Kasumi-1 (cell line): ENCODE measurements around the gene AQP3.
A peak's percentile ranks its signal among the peaks of the same experiment; 100 is the strongest.
"Not testable (repeated sequence)": the region's sequence is repeated elsewhere in the genome, so short reads cannot be mapped to it uniquely, and the experiment has no call there.

Experiments
- DNase-seq, 2 experiments: peaks; one replicate each; lab custom pipeline; 2025; lab: John Stamatoyannopoulos, UW

AQP3 gene

DNA sequence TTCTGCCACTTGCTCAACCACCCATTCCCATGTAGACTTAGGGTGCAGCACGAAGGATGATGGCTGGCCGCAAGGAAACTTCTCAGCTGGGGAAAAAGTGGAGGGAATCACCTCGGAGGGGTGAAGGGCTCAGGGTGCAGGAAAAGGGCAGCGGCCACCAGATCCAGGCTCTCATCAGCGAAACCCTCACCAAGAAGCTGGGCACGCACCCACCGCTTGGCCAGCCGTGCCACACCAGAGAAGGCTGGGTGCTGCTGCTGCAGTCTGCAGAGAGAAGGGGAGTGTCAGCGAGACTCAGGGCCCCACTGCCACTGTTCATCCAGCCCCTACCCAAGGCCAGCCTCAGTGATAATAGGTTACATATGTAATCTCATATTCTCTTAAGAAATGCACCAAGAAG is 17.7 kb upstream of the AQP3 start:
- no peak for DNase-seq

DNA sequence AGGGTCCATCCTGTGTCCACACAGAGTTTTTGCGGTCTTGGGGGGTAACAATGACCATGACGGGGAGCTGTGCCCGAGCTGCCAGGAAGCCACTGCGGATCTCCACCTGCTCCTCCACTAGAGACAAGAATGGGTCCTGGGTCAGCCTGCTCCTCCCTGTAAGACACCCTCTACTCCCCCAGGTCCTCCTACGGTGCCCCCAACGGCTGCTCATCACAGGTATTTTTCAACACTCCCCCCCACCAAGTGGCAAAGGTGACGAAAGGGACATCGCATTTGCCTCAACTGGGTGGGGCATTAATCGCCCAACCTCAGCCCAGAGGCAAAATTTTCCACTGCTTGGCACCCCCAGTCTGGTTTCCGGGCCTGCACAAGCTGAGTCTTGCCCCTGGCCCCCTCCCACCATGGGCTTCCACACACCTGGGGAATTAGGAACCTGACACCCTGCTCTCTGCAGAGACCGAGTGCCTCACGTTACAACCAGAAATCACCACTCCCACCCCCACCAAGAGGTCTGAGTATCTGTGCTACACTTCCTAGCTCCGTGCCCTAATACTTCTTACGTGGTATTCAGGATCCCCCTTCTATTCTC is 16.7 kb upstream of the AQP3 start:
- DNase-seq, result no peak

DNA sequence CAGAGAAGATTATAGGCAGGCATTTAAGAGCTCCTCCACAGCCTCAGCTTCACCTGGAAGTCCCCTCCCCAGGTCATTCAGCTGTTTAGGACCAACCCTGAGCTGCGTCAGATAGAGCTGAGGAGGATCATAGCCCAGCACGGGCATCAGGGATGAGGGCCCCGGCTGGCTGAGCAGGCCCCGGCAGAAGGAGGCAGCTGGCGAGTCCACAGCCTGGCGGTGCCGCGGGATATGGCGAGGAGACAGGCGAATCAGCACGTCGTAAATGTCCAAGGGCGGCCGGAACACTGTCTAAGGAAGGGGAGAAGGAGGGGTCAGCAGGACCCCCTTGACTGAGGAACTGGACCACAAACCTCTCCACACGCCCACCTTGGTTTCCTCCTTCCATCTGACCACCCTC is 15.8 kb upstream of the AQP3 start:
- no peak for DNase-seq

DNA sequence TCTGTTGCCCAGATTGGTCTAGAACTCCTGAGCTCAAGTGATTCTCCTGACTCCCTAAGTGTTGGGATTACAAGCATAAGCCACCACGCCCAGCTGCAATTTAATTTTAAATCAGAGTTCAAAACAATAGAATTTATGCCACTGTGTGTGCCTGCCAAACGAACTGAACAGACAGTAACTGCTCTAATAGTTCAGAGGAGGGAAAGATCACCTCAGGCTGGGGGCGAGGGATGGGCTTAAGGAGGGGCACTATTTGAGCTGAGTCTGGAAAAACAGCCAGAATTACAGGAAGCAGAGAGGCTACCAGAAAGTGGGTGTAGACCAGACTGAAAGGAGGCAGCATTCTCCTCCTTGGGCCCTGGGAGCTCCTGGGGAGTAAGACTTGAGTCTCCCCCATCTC is 14.1 kb upstream of the AQP3 start:
- no peak for DNase-seq

DNA sequence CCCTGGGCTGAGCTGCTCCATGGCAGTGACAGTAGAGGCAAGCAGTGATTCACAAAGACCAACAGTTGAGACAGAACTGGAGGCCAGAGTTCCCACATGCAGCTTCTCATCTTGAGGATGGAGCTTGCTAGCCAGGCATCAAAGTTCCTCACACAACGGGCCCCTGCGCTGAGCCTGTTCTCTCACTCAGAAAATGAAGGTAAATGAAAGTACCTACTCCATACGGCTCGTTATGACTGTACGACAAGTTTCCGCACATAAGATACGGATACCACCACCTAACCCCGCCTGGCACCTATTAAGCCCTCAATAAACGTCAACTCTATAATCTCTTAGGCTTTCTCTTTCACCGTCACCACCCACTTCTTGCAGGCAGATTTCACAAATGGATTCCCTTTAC is 13.5 kb upstream of the AQP3 start:
- DNase-seq, result no peak

DNA sequence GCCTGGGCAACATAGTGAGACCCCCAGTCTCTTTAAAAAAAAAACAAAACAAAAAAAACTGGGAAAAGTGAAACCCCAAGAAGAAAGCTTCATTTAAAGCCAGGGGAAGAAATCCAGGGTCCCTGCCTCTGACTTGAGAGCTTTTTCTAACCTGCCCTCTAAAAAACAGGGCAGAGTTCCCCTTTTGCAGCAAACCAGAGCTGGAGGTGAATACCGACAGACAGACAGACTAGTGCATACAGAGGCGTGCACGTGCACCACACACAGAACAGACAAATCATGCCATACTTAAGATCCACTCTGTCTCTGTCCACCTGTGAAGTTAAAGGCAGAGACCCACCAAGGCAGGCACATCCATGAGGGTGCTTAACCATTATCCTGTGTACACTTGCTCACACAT is 11.7 kb upstream of the AQP3 start:
- no peak for DNase-seq

DNA sequence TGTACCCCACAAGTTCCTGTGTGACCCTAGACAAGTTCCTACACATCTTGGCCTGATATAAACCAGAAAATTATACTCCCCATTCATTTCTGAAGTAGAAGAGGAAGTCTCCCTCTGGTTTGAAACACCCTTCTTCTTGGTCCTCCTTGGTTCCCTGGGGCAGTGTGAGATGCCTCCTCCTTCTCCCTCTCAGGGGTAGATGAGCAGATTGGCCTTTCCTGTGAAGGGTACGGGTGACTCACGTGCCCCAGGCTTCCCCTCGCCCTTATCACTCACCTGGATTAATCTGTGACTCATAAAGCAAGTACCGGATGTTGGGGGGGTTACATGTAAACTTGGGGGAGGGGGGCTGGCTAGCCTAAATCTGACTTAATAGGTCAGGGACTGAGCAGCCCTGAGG is 11.1 kb upstream of the AQP3 start:
- no peak for DNase-seq

DNA sequence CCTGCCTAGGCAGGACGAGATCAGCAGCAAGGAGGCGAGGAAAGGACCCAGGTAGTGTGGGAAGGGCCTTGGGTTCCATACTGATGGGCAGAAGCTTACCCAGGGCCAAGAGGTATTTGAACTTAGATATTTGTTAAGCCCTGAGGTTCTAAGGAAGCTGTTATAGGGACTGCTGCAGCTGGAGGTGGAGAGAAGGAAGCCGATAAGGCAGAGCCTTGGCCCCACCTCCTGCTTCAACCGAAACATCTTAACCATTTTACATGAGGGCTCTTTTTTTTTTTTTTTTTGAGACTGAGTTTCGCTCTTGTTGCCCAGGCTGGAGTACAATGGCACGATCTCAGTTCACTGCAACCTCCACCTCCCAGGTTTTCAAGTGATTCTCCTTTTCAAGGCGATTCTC is 8.6 kb upstream of the AQP3 start:
- DNase-seq, result no peak

DNA sequence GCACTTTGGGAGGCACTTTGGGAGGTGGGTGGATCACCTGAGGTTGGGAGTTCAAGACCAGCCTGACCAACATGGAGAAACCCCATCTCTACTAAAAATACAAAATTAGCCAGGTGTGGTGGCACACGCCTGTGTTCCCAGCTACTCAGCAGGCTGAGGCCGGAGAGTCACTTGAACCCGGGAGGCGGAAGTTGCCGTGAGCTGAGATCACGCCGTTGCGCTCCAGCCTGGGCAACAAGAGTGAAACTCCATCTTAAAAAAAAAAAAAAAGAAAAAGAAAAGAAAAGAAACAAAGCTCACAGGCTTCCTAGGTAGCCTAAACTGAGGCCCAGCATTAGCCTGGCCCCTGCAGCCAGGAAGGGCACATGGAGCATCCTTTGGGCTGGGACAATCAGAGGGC is 8.1 kb upstream of the AQP3 start:
- not testable (repeated sequence) for DNase-seq

DNA sequence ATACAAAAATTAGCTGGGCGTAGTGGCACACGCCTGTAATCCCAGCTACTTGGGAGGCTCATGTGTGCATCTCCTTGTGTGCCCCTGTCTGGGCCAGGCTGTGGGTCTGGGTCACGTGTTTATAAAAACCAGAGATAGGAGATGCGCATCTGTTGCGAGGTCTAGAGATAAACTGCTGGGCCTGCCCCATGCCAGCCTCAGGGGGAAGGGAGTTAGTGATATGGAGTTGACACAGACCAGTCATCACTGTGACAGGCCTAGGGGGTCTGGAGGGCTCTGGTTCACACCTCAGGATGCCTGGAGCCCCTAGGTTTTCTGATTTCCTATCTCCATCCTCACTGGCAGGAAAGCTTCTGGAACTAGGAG is 7.3 kb upstream of the AQP3 start:
- DNase-seq, result not testable (repeated sequence)

DNA sequence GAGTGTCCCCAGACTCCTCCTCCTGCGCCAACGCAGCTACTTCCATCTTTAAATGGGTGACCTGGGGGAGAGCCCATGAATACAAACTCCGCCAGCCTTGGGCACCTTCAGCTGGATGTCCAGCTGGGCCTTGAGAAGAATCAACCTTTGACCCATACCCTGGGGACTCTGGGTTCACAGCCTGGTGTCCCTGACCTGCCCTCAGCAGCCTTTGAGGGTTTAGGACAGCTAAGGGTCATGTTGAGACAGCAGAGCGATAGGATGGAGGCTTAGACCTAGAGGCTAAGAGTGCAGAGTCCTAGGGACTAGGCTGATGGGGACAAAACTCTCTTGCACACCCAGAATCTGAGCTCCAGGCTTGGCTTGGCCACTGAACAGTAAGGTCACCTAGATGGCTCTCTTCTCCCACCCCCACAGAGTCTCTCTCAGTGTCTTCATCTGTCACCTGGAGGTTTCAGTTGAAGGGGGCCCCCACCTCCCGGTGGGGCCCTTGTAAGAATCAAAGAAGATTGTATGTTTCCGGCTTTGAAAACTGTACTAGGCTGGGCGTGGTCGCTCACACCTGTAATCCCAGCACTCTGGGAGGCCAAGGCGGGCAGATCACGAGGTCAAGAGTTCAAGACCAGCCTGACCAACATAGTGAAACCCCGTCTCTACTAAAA is 6.7 kb upstream of the AQP3 start:
- DNase-seq, result no peak

DNA sequence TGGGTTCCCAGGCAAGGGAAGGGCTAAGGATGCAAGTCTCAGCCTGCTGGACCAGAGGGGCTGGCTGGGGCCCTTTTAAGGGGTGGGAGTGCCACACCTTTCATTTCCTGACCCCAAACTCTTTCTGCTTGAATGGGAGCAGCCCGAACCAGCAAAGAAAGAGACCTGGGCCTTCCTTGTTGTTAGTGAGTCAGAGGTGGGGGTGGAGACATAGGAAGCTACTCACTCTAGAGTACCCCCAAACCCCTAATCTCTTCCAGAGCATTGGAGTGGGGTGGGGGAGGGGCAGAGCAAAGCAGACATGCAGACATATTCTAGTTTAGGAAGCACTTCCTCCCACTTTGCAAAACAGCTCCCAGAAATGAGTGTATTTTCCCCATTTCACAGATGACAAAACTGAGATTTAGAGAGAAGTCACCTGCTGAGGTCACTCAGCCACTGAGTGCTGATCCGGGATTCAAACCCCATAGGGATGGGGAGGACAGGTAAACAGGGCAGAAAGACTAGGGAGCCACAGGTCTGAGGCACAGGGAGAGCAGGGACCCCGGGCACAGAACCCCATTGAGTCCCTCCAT is 6.0 kb upstream of the AQP3 start:
- no peak for DNase-seq

DNA sequence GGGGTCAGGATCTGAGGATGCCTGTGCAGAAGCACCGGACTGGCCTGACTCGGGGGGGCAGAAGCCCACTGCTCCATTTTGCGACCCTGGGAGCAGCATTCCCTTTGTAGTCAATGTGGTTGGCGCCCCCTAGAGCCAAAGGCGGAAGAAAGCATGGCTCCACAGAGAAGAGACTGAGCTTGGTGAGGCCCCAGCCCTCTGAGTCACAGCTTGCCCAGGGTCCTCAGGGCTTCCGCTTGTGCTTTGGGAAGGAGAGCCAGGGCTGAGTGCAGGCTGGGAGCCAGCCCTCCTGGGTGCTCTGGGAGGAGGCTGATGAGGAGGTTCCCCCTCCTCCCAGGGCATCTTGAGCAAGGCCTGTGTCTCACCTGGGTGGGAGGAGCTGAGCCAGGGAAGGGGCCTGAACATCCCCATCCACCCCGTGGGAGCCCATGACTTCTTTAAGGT is 5.5 kb upstream of the AQP3 start:
- DNase-seq, result peak; percentile 85 to 88

DNA sequence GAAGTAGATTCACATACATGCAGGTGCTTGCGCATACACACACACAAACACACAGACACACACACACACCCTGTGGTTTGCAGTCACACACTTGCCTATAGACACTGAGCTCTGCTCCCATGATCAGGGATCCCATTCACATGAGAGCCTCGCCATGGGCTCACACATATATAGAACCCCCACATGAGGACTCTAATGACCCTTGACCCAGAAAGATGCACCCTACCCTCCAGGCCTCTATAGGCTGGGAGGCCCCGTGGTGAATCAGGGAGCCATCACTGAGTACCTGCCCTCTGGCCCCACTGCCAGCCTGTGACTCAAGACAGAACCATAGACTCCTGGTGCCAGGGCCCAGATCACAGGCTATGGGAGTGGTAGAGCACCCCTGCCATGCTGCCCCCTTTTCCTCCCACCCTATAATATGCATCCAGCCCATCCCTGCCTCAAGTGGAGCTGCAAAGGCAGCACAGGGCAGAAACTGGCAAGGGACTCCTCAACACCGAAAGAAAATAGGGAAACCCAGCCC is 3.3 kb upstream of the AQP3 start:
- DNase-seq, result no peak

DNA sequence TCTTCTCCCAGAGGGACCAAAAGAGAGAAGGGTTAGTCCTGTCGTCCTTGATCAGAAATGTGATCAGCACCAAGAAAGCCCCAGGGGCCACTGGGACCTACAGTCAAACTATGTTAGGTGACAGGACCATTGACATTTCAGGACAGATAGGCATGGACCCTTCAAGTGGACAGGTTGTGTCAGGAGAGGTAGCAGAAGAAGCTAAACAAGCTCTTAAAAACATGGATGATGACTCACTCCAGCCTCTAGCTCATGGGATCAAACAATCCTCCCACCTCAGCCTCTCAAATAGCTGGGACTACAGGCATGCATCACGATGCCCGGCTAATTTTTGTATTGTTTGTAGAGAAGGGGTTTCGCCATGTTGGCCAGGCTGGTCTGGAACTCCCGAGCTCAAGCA is 2.3 kb upstream of the AQP3 start:
- DNase-seq, result no peak

DNA sequence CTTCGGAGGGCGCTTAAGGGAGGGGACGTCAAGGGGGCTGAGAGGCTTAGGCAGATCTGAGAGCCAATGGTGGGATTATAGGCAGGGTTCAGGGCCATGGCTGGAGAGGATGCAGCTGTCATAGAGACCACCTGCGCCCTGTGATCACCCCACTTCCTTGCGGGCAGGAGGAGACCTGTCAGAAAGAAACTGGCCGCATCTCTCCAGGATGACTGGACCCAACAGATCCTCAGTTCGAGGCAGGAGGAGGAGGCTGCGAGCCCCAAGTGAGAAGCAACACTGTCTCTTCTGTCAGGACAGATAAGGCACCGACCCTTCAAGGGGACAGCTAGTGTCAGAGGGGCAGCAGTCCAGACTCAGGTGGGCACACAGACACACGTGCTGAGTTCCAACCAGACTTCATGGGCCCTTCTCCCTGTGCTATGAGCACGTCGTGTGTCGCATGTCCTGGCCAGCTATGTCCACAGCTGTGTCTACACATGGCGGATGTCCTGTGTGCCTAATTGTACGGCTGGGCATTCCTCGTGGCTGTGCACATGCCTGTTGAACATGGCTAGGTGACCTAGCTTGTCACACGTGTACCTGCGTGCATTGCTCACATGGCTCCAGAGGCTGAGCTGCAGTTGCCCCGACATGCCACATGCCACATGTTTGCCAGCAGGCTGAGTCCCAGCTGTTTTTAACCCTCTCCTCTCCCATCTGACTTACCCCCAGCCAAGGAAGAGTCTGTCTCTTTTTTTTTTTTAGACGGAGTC is 583 bp upstream of the AQP3 start:
- peak in 1 of 2 experiments; percentile 34 for DNase-seq

DNA sequence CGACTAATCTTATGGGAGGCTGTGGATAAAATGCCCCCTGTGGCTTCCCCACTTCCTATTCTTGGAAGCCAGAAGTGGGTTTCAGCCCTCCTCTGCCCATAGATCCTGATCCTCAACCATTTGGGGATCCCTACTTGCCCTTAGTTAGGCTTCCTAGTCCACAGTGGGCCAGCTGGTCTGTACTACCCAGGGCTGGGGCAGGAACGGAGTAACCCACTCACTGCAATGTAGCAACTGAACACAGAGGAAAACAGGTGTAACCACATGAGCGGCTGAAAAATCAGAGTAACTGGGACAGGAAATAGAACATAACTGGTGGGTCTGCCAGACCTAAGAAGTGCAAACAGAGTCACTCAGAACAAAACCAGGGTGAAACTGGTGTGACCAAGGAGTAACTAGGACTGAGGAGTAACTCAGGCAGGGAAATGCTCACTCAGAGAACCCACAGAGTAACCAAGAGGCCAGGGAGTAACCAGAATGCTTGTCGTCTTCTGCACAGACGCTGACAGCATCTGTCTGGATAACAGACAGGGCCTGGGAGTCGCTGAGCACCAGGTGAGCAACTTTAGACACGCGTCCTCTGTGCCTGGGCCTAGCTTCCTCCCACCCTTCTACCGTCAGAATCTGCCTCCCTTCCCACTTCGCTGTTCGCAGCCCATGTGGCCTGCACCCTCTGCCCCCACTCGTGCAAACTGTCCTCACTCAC is 1.0 kb downstream of the AQP3 start:
- peak in 1 of 2 experiments; percentile 37 for DNase-seq

DNA sequence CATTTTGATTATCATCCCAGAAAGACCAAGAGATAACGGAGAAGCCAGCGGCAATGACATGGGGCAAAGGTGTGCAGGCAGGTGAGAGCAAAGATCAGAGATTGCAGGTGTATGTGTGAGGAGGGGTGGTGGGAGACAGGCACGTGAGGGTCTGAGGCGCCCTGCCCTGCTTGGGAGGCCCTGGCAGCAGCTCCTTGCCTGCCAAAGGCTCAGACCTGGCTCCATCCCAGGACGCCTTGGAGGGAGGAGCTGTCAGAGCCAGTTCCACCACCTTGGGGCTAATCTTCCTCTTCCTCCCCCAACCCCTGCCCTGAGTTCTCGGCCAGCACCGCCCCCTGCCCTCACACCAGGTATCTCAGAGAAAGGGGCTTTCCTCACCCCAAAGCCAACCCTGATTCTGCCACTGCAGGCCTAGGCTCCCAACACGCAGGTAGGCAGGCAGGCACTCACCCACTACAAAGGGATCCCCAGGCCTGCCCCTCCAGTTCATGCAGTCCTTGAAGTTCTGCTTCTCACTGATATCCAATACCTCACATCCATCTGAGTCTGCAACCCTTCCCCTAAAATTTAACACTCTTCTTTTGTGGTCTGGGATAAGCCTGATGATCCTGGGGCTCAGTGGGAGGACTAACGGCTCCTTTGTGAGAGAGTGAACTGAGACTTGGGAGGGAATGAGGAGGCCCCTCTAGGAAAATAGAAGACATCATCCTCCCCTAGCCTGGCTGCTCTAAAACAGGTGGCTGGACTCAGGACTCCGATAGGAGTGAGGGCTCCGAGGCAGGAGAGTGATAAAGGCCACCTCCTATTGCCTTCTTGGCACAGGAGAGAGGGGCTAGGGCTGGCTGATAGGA is 1.8 kb downstream of the AQP3 start:
- DNase-seq, result no peak

DNA sequence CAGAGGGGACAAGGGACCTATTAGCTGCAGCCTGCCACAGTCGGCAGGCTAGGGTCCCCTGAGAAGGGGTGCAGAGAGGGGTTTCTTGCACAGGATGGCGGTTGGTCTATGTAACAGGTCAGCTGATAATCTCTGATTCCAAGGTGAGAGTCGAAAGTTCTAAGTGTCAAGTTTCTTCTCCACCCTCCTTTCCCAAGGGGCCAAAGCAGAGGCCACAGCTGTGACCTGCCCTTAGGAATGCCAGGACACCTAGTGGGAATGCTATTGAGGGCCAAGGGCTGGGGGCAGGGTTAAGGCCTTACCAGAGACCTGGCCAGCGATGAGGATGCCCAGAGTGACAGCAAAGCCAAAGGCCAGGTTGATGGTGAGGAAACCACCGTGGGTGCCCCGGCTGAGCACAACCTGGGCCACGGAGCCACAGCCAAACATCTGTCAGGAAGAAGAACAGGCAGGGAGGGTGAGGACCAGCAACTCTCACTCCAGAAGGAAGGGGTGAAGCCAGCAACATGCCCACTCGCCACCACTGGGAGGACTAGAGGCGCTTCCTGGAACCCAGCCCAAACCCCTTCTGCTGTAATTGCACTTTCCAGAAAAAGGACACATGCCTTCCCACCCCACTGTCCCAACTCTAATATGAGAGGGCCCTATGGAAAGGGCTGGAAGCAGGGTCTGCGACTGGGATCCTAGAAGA is 3.8 kb downstream of the AQP3 start:
- DNase-seq, result no peak

DNA sequence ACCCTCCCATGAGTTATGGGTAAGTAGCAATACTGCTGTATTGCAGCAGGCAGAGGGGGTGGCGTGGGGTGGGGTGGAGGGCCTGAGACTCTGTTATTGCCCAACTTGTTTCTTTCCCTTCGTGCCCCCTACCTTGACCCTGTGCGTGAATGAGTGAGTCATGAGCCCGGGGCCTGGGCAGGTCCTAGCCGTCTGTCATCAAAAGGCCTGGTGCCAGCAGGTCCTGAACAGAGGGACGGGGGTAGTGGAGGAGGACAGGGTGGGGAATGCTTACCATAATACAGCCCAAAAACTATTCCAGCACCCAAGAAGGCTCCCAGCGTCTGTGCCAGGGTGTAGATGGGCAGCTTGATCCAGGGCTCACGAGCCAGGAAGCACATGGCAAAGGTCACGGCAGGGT is 4.3 kb downstream of the AQP3 start:
- no peak for DNase-seq

DNA sequence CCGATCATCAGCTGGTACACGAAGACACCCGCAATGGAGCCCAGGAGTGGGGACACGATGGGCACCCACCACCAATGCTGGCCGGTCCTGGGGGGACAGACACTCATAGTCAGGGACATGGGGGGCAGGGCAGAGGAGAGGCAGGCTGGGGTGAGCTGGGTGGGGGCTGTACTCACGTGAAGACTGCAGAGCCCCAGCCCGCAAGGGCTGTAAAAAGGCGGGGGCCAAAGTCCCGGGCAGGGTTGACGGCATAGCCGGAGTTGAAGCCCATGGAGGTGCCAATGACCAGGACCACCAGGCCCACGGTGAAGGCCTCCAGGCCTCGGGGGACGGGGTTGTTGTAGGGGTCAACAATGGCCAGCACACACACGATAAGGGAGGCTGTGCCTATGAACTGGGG is 5.3 kb downstream of the AQP3 start:
- DNase-seq, result no peak
